GM19193 (cell line): Measurements from ENCODE around the gene TSC1.

Source experiments
- POLR2A ChIP-seq: IDR thresholded peaks from 4 replicates; pipeline ENCODE4 v1.6.1; 2011; ENCODE audit not compliant: insufficient read depth, insufficient read length; ENCODE audit errors: extremely low read depth

The TSC1 gene

DNA sequence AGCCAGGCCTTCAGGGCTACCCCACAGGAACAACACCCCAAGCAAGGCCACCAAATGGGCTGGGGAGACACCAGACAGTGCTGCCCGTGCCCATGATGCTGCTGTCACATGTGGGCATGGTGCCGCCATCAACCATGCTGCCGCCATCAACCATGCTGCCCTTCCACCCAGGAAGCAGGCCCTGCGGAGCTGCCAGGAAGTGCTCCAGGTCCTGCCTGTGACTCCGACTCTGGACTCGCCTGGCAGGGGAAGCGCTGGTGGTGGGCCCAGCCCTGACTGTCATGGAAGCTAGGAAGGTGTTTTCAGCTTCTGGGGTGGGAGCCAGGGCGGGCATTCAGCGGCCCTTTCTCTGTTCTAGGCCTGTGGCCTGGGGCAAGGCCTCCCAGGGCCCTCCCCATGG is 75.2 kb downstream of the TSC1 start:
- TF ChIP-seq POLR2A, result no peak

DNA sequence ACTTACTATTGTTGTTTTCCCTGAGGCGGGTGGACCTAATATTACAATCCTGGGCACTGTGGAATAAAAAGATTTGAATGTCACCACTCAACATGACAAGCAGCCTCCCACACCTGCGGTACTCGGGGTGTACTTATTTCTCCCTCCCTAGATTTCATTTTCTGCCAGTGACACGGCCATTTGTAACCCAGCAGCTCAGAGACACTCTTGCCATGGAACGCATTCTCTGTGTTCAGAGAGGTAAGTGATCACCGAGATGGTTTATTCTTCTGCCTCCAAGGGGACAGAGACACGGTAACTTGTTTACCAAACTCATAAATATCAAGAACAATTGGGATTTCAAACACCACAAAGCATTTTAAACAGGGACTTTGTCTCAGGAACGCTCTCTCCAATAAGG is 77.5 kb downstream of the TSC1 start:
- no peak for TF ChIP-seq POLR2A

DNA sequence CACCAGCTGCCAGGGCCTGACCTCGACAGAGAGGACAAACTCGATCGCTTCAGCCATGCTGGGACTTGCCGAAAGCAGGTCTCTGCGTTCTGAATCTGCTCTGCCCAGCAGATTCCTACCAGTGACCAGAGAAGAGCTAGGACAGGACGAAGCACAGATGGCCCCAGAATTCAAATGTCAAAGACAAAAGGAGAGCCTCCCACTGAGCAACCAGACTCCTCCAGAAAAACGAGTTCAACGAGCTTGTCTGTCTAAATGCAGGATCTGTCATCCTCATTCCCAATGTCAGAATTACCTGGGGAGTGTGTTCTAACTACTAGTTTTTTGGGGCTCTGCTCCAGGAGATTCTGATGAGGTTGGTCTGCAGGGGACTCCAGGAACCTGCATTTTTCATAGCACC is 79.7 kb downstream of the TSC1 start:
- TF ChIP-seq POLR2A, result no peak

DNA sequence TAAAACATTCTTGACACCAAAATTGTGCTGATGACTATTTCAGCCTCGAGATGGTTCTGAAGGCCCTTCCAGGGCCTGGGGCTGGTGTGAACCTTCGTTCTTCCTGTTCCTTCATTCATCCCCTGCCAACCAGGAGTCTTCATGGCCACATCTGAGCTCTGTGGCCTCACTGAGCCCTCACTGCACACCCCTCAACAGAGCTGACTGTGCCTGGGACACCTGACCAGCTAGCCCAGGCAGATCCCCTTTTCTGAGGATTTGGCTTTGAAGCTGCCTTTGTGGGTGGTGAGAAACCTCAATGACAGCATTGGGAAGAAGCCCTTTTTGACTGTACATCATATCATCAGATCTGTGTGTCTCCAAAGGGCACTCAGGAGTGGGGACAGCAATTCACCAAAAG is 80.1 kb downstream of the TSC1 start:
- no peak for TF ChIP-seq POLR2A

DNA sequence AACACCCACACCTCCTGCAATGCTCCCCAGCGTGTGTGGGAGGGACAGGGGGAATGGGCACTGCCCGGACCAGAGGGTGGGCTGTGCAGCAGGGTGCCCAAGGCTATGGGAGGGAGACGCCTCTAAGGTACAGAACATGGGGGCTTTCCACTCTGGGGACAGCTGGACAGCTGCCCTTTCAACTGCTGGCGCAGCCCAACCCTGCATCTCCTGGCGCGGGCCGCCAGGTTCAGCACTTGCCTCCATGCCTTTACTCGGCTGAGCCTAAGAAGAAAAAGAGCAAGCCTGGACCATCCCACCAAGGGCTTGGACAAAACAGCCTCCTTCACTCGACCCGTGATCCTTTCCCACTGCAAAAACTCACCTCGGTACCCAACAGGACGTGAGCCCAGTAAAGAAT is 81.3 kb downstream of the TSC1 start:
- no peak for TF ChIP-seq POLR2A

DNA sequence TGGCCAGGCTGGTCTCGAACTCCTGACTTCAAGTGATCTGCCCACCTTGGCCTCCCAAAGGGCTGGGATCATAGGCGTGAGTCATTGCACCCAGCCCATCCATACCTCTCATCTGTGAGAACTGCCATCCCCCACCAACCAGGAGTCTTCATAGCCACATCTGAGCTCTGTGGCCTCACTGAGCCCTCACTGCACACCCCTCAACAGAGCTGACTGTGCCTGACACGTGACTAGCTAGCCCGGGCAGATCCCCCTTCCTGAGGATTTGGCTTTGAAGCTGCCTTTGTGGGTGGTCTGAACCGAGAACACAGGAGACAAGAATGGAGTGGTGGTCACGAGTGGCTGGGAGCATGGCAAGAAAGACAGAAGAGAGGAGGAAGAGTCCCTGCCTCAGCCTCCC is 81.9 kb downstream of the TSC1 start:
- no peak for TF ChIP-seq POLR2A

DNA sequence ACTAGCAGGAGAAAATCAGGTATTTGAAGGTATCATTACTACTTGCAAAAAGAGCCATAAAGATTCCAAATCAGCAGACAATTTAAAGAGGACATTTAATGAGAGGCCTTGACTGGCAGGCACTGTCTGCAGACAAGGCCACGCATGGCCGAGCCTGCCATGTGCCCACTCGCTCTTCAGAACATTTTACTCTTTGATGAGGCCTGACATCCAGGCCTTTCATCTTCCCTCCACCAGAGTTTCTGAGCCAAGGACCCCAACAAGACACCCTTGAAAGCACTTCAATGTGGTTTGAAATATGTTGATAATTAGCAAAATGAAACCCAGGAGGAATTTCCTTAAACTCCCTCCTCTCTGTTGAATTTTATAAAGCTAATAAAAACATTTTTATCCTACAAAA is 82.8 kb downstream of the TSC1 start:
- TF ChIP-seq POLR2A, result no peak

DNA sequence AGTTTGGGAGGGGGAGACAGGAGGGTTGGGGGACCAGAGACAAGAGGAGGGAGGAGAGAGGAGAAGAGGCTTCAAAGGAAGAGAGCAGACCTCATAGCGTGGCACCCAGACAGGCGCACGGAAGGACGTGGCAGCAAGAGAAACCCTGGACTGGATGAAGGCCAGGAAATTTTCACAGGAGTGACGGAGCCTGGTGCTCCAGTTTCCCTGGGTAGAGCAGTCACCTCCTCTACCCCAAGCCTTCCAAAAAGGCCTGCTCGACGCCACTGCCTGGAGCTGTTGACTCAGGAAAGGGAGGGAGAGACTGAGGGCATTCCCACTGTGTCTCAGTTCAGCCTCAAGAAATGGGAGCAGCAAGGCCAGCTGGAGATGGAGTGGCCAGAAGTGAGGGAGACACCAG is 85.7 kb downstream of the TSC1 start:
- no peak for TF ChIP-seq POLR2A

DNA sequence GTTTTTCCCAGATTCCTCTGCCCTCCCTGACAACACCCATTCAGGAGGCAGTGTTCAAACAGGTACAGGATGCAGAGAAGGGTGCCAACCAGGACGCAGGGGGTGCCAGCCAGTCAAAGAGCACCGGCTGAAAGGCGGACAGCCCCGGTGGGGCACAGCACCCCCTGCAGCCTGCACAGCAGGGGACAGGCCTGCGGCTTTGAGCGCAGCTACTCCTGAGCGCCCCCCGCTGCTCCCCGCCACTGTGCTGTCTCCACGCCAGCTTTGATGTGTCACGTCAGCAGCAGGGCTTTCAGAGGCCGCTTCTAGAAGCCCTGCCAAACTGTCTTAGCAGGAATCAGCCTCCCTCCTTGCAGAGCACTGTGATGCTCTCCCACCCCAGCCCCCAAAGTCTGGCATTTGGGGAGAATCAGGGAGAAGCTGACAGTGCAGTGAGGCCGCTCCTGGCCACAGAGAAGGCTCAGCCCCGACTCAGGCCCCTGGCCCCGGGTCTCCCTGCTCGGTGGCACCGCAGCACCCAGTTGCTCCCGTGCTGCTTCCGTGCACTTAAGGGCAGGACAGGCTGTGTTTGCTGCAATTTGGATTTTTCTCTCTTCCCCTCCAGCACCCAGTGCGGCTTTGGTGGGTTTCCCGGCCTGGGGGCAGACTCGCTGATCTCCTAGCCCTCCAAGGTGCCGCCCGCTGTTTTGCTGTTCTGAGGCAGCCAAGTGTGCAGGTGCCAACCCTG is 86.6 kb downstream of the TSC1 start:
- TF ChIP-seq POLR2A, result no peak

DNA sequence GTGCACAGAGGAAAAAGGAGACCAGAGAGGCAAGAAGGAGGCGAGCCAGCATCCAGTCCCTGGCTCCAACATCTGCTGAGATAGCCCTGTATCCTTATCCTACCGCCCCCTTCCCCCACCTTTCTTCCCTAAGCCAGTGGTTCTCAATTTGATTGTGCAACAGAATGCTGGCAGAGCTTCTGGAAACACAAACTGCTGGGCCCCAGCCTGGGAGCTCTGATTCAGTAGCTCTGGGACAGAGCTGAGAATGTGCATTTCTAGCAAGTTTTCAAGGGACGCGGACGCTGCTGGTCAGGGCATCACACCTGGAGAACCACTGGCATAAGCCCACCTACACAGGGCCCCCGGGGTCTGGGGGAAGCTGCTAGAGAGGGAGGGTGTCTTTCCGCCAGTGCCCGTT is 87.4 kb downstream of the TSC1 start:
- TF ChIP-seq POLR2A, result no peak

DNA sequence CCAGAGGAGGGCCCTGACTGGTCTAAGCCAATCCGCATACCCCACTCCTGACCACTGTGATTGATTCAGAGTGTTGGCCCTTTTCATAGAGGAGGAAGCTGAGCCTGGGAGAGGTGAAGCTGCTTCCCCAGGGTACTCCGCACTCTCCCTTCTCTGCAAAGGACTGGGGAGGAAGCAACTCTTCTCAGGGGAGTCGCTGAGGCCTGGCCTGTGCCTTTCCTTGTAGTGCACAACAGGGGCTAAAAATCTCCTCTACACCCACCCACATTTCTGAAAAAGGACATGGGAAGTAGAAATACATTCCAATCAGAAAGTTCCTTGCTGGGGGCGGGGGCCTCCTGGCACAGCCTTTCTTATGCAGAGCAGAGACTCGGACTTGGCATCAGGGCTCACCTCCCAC is 88.5 kb downstream of the TSC1 start:
- TF ChIP-seq POLR2A, result no peak

DNA sequence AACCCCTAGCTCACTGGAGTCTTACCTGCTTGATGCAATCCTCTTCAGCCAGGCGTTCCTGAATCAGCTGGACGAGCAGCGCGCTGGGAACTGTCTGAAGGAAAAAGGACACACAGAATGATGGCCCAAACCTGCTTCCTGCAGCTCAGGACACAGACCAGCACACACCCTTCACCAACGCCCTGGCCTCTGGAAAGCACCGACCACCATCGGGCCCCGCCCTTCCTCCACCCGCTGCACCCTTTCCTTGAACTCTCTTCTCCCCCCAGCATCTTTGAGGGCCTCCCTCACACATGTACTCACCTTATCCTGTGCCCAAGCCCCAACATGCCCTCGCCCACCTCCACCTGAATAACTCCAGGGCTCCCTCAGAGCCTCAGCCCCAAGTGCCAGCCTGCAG is 89.6 kb downstream of the TSC1 start:
- no peak for TF ChIP-seq POLR2A

DNA sequence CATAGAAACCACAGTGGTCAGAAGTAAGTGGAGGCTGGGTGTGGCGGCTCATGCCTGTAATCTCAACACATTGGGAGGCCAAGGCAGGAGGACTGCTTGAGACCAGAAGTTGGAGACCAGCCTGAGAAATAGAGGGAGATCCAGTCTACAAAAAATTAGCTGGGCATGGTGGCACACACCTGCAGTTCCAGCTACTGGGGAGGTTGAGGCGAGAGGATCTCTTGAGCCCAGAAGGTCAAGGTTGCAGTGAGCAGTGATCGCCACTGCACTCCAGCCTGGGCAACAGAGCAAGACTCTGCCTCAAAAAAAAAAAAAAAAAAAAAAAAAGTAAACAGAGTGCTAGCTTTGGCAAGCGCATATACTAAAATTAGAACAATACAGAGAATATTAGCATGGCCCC is 90.9 kb downstream of the TSC1 start:
- no peak for TF ChIP-seq POLR2A

DNA sequence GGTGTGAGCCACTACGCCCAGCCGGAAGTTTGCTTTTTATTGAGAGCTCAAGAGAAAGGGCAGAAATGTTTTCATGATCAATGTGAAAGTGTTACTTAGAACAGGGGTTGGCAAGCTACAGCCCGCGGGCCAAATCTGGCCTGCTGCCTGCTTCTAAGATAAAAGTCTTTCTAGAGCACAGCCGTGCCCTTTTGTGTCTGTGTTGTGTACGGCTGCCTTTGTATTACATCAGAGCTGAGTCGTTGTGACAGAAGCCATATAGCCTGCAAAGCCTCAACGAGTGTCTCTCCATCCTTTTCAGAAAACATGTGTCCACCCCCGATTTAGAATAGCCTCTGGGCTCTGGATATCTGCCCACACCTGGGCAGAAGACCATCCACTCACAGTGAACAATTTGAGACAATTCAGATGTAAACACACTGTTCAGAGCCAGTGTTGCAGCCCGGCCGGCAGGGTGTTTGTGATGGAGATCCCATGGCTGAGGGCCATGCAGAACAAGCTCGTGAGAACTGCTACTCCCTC is 95.2 kb downstream of the TSC1 start:
- no peak for TF ChIP-seq POLR2A

DNA sequence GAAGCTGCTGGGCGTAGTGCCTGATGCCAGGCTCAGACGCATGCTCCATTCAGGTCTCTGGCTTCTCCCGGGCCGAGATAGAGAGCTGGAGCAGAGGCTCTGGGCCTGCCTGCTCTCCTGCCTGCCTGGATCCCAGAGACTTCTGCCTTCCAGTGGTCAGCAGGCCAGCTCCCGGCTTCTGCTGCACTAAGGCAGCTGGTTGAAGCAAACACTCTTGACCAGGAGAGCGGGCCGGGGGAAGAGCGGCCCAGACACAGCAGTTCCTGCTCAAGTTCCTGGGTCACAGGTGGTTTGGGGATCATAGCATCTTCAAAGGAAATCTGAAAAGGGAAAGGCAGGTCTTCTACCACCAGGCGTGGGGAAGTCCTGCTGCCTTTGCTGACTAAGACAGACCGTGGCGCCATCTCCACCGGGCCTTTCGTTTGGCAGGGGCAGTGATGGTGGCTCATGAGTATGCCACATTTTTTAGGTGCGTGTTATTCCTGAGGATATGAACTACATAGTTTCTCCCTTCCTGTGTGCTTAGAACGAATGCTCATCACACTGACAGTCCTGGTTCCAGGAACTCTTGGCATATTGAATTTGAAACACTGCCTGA is 97.4 kb downstream of the TSC1 start:
- no peak for TF ChIP-seq POLR2A

DNA sequence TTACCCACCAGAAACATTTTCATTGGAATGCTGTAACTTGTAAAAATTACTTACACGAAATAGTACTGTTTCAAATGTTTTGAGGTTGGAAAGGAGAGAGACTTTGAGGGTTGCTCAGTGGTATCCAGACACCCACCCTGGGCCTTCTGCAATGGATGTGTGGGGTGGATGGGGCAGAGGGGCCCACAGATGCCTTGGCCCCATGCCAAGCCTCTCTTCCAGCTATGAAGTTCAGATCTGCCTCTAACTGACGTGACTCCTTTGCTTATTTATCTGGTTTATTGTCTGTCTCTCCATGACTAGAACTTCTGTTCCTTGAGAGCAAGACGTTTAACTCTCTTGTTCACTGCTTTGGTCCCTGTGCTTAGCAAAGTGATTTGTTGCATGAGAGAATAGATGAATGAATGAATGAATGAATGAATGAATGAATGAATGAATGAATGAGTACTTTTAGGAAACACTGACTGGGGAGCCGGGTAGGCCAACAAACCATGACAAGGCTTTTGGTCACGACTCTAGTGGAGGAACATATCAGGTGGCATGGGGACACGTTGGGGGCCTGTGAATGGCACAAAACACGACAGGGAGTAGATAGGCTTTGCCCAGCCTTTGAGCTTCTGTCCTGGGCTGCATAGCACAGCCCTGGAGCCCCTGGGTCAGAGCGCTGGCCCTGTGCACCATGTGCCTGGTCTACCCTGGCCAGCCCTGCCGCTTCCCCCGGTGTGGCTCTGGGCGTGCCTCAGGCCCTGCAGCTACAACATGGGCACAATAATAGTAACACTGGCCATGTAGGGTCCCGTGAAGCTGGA is 98.1 kb downstream of the TSC1 start:
- no peak for TF ChIP-seq POLR2A
